HG03135 (cell line): ENCODE measurements around the gene ANKRD18A.
"Not testable (repeated sequence)": the region's sequence is repeated elsewhere in the genome, so short reads cannot be mapped to it uniquely, and the experiment has no call there.

Experiments used
- ATAC-seq: cut with Tn5 transposase; IDR thresholded peaks from one replicate; pipeline ENCODE4 v1.9.1; 2021; ENCODE audit warnings: mild to moderate bottlenecking, moderate library complexity; ENCODE audit not compliant: unreplicated experiment

Gene ANKRD18A

GRCh38 chr9:38629511-38629910, 9.1 kb upstream of the ANKRD18A start:
- ATAC-seq = no peak

DNA sequence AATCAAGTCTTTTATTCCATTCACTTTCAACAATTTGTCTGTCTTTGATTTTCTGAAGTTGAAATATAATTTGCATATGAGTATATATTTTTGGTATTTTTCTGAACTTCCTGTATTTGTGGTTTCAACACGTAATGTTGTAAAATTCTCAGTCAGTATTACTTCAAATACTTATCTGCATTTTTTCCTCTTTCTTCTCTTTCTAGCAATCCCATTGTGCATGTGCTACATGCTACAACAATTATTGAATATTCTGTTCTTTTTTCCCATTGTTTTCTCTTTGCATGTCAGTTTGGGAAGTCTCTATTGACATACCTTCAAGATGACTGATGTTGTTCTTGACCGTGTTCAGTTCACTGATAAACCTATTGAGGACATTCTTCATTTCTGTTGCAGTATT, 5.6 kb upstream of the ANKRD18A start:
- ATAC-seq = no peak

DNA sequence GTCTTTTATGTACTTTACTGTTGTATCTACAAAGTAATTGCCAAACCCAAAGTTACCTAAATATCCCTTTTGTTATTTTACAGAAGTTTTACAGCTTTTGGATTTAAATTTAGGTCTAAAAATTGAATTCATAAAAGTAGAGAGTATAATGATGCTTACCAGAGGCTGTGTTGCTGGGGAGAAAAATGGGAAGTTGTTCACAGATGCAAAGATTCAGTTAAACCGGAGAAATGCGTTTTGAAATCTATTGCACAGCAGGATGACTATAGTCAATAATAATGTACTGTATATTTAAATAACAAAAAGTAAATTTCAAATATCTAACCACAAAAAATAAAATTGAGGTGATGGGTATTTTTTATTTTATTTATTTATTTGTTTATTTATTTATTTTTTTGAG, 2.6 kb upstream of the ANKRD18A start:
- no peak for ATAC-seq

GRCh38 chr9:38622288-38622674, 1.9 kb upstream of the ANKRD18A start:
- ATAC-seq = no peak

DNA sequence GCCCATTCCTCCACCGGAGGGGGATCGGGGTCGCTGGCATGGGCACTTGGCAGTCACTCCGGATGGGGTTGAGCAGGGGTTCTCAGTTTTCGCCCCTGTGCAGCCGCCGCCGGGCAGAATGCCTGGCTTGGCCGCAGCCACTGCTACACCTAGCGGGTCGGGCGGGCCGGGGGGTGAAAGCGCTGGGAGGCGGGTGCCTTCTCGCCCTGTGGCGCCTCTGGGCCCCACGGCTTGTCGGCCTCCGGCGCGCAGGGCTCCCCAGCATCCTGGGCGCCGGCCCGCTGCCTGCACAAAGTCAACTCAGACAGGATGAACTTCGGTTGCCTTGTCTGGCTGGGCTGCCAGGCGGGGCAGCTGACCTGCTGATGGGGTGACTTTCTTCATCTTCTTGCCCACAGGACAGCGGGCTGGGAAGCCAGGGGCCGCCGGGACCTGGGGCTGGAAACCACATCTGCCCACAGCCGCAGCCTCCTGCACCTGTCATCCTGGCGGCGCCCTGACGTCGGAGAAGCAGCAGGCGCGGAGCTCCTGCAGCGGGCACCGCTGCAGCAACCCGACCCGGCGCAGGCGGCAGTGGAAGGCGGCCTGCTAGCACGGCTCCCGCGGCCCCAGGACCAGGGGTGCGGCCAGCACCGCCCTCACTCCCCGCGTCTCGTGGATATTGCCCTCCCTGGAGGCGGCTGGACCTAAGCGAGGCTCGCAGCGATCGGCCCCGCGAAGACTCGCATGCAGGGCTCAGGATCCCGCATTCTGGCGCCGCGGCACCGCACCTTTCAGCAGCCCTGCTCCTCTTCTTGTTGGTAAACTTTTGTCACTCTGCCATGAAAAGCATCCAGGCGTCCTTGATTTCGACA, 1.3 kb upstream of the ANKRD18A start:
- no peak for ATAC-seq

DNA sequence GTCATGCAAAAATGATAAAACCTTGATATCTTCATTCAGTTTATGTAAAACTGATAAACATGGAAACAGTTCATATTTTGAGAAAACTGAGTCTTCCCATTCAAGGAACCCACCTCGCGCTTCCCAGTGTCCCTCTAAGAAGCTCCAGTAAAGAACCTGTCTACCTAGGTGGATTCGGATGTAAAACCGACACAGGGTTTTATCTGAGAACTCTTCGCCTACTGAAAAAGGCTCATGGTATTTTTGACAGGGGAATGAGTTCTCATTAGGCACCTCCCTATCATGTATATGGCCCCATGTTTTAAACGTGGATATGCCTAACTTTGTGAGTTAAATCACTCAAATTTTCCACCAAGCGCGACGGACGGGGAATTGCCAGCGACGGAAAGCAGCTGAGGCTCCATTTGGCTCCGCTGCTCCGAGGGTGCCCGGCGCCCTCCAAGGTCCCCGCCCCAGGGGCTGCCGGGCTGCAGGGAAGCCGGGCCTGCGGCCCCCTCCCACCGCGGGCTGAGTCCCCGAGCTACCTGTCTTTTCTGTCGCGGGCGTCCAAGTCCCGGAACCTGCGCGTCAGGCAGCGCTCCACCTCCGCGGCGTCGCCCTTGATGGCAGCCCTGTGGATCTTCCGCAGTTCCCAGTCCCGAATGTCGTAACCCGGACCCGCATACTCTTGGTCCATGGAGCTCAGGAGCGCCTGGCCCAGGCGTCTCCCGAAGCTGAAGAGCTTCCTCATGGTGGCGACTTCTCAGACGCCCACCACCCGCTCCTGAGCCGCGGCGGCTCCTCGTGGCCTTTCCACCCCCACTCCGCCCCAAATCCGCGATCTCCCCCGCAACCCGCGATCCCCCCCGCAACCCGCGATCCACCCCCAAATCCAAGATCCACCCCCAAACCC, 594 bp downstream of the ANKRD18A start:
- ATAC-seq = no peak

DNA sequence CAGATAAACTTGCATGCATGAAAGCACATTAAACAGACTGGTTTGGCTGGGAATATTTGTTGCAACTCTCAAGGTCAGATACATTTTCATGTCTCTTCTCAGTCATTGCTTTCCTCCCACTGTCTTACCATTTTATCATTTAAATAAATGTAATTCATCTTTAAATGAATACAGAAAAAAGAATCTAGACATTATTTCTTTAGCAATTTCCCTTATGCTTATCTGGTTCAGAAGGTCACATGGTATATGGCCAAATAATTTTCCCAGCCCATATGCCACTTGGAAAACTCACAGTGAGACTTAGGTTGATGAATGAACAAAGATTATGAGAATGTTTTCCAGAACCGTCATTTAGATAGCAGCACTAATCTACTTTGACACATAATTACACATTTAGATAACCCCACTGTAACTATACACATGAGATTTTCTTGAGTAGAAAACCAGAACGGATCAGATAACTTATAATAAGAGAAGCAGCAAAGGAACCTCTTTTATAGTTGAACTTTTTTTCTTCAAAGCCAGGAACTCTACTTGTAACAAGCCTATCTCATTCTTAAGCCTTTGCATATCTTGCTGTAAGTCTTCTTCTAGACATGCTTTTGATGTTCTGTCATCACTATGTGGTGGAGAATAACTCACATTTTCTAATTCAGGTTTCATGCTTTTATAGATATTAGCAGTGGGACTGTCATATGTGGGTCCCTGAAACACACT, 22.2 kb downstream of the ANKRD18A start:
- not testable (repeated sequence) for ATAC-seq

DNA sequence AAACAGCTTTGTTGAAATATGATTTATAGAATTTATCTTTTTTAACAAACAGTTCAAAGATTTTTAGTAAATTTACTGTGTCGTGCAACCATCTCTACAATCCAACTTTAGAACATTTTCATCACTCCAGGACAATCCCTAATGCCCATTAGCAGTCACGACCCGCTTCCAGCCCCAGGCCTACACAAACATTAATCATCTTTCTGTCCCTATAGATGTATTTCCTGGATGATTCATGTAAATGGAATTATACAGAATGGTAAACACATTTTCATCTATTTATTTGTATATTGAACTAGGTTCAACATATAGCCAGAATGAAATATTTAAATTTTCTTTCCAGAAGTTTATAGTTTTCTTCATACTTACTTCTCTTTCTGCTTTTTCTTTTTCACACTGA, 25.3 kb downstream of the ANKRD18A start:
- ATAC-seq = not testable (repeated sequence)

DNA sequence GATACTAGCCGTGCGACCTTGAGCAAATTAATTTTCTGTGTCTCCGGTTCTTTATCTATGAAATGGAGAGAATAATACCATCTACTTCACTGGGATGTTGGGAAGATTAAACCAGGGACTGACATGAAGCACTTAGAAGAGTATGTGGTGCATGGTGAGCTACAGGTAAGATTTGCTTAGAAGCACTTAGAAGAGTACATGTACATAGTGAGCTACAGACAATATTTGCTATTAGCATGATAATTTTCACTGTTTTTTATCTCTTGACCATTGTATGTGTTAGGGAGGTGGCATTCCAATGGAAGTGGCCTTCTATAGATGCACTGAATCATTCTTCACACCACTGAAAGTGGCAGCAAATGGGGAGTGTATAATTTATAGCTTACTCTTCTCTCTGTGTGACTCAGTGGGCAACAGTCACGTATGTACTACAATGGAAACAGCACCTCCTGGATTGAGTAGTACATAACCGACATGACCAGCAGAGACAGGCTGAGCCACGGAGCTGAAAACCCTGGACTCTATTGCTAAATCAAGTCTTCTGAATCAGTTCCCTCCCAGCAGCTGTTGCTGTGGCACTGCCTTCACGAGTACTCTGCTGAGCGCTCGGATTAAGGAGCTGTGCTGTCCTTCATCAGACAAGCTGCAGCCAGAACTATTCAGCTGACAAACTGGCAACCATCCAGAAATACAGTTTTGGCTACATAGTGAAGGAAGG, 28.9 kb downstream of the ANKRD18A start:
- not testable (repeated sequence) for ATAC-seq

- ATAC-seq = not testable (repeated sequence)
These were observed 36.6 kb downstream of the ANKRD18A start for GRCh38 chr9:38583765-38584164.

DNA sequence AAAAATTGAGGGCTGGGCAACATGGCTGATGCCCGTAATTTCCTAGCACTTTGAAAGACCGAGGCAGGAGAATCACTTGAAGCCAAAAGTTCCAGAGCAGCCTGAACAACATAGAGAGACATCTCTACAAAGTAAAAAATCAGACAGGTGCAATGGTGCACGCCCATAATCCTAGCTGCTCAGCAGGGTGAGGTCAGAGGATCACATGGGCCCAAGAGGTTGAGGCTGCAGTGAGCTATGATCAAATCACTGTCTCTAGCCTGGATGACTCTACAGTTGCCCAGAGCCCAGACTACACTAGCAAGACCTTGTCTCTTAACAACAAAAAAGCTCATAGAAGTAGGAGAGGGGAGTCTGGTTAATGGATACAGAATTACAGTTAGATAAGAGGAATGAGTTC, 40.3 kb downstream of the ANKRD18A start:
- not testable (repeated sequence) for ATAC-seq

GRCh38 chr9:38576181-38576580, 44.2 kb downstream of the ANKRD18A start:
- ATAC-seq = not testable (repeated sequence)

GRCh38 chr9:38566048-38566447, 54.3 kb downstream of the ANKRD18A start:
- not testable (repeated sequence) for ATAC-seq

GRCh38 chr9:38565178-38565577, 55.2 kb downstream of the ANKRD18A start:
- ATAC-seq = not testable (repeated sequence)

GRCh38 chr9:38563911-38564310, 56.5 kb downstream of the ANKRD18A start:
- ATAC-seq = not testable (repeated sequence)

DNA sequence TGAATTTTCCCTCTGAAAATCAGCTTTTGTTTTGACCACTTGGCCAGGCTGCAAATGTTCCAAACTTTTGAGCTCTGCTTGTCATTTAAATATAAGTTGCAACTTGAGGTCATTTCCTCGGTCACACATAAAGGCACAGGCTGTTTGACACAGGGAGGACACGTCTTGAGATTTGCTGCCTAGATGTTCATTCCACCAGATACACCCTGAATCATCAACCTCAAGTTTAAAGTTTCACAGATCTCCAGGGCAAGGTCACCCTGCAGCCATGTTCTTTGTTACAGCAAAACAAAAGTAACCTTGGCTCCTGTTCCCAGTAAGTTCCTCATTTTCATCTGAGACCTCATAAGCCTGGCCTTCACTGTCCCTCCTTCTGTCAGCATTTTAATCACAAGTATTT, 59.3 kb downstream of the ANKRD18A start:
- not testable (repeated sequence) for ATAC-seq

GRCh38 chr9:38559172-38559571, 61.2 kb downstream of the ANKRD18A start:
- not testable (repeated sequence) for ATAC-seq

GRCh38 chr9:38557746-38558145, 62.6 kb downstream of the ANKRD18A start:
- ATAC-seq = not testable (repeated sequence)

- not testable (repeated sequence) for ATAC-seq
These were observed 65.4 kb downstream of the ANKRD18A start for GRCh38 chr9:38554966-38555365.

- ATAC-seq = not testable (repeated sequence)
These were observed 67.4 kb downstream of the ANKRD18A start for GRCh38 chr9:38553019-38553418.
